IMR-90 (cell line): ENCODE data around the gene COTL1.

ENCODE experiments used
- POLR2A ChIP-seq: IDR thresholded peaks from 2 replicates; pipeline ENCODE4 v1.6.1; 2012; ENCODE audit warnings: mild to moderate bottlenecking, low read depth, low read length
- TF ChIP-seq, protein P1 (sequence below): conservative IDR thresholded peaks from 2 replicates; pipeline ENCODE4 v1.5.1; 2012; ENCODE audit warnings: mild to moderate bottlenecking, low read depth, low read length, improper control_type of control experiment
- TF ChIP-seq, protein P2 (sequence below): fragments of 150-350 bp; IDR thresholded peaks from 2 replicates; pipeline ENCODE4 v1.6.1; 2016; ENCODE audit warnings: low read depth, mild to moderate bottlenecking, low read length, moderate library complexity, borderline replicate concordance

DNA sequence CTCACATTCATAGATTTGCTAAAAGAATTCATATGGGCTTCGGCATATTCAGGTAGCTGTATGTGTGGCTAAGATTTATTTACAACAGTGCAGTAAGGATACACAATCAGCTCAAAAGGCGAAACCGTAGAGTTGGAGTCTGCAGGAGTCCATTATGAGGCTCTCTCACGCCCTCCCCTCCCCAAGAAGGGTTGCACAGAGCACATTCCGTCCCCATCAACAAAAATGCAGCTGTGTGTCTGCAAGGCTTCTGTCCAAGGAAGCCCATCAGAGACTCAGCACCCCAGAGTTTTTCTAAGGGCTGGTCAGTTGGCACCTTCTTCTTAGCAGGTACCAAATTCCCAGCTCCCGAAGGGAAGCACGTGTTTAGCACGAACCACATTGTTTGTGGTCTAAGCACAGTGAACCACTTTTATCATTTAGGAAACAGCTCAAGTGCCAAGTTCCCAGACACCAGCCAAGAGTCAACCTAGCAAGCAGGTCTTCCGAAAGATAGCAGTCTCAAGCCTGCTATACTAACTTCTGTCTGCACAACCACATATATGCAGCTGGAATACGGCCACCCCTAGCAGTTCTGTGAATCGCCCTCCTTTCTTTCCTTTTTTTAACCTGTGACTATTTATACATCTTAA, 84.9 kb downstream of the COTL1 start:
- TF ChIP-seq, protein P1, sequence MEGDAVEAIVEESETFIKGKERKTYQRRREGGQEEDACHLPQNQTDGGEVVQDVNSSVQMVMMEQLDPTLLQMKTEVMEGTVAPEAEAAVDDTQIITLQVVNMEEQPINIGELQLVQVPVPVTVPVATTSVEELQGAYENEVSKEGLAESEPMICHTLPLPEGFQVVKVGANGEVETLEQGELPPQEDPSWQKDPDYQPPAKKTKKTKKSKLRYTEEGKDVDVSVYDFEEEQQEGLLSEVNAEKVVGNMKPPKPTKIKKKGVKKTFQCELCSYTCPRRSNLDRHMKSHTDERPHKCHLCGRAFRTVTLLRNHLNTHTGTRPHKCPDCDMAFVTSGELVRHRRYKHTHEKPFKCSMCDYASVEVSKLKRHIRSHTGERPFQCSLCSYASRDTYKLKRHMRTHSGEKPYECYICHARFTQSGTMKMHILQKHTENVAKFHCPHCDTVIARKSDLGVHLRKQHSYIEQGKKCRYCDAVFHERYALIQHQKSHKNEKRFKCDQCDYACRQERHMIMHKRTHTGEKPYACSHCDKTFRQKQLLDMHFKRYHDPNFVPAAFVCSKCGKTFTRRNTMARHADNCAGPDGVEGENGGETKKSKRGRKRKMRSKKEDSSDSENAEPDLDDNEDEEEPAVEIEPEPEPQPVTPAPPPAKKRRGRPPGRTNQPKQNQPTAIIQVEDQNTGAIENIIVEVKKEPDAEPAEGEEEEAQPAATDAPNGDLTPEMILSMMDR = no peak
- TF ChIP-seq, protein P2, sequence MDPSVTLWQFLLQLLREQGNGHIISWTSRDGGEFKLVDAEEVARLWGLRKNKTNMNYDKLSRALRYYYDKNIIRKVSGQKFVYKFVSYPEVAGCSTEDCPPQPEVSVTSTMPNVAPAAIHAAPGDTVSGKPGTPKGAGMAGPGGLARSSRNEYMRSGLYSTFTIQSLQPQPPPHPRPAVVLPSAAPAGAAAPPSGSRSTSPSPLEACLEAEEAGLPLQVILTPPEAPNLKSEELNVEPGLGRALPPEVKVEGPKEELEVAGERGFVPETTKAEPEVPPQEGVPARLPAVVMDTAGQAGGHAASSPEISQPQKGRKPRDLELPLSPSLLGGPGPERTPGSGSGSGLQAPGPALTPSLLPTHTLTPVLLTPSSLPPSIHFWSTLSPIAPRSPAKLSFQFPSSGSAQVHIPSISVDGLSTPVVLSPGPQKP = no peak
- TF ChIP-seq POLR2A = no peak
